ENCODE data around the gene CIAO3. TPM values are rescaled to one million over a fixed set of nuclear protein-coding genes. Genes with fewer than 3 reads are reported as not detected.

CIAO3 gene
- total and polyA plus RNA-seq, 2 donors (not counting 1 experiment from before 2014, with no cell fraction given): 59.4 to 68.4 TPM

GRCh38 chr16:784431-784830 lies 43.6 kb upstream of the CIAO3 start:
- no peak overlapping the region for H3K27ac Mint-ChIP-seq
- ATAC-seq (ENCODE audit: low read depth) (no peak), DNase-seq (no peak)
- H2AFZ ChIP-seq (ENCODE audit: insufficient read depth, low read depth, low read length, poor library complexity, severe bottlenecking): no peak overlapping the region
- H3K9me3 Mint-ChIP-seq (ENCODE audit: insufficient read depth): no peaks in the 10 kb centered on the region
- H3K27me3 ChIP-seq (replicated peaks in 1 of 4; ENCODE audit: control extremely low read depth in 1 of 4, control insufficient read depth in 3 of 4, insufficient read depth in 4 of 4, low read length in 3 of 4): peaks cover 0 to 15% (median 2%) of the 10 kb centered on the region in 4 experiments
- no peak overlapping the region for H3K4me3 Mint-ChIP-seq
- ChIA-PET POLR2A (no interaction called here), CTCF (interaction anchor here (0.8 to 7.4 kb wide), 6 partner anchors 17 to 71 kb away, joined by 4 to 94 read pairs (median 4); partner anchors contain the start of genes ANTKMT, CIAO3 and METRN)
- intact Hi-C loops (cut with micrococcal nuclease): no loop called here
- H3K36me3 ChIP-seq (replicated peaks in 1 of 2; ENCODE audit: control extremely low read depth in 1 of 2, control insufficient read depth in 1 of 2, extremely low read depth in 1 of 2, insufficient read depth in 2 of 2, low read length in 1 of 2): peaks cover 0 to 8% of the 10 kb centered on the region in 2 experiments
- H3K9ac ChIP-seq (ENCODE audit: low read length): no peak overlapping the region
- H3K27ac ChIP-seq (ENCODE audit: low read length in 2 of 2): no peak overlapping the region
- H3K4me1 ChIP-seq (ENCODE audit: control insufficient read depth in 2 of 2, insufficient read depth in 2 of 2, low read length in 2 of 2): peaks cover 13 to 23% of the 10 kb centered on the region in 2 donors
- 98% methylated on average over 19 of the region's 19 CpGs for WGBS (ENCODE audit: insufficient coverage)
- no peak for TF ChIP-seq EZH2 (IDR thresholded peaks at IDR 0.05; ENCODE audit: borderline replicate concordance, insufficient read depth, low read depth, low read length, poor library complexity, severe bottlenecking)
- no peak for TF ChIP-seq CTCF (IDR thresholded peaks at IDR 0.05)
- no peak overlapping the region for H3K4me3 ChIP-seq (ENCODE audit: control extremely low read depth in 1 of 5, extremely low read depth in 1 of 5, insufficient read depth in 1 of 5, low read depth in 2 of 5, low read length in 4 of 5)
- no peaks in the 10 kb centered on the region for H3K27me3 Mint-ChIP-seq
- peaks cover 31% of the 10 kb centered on the region for H4K20me1 ChIP-seq (ENCODE audit: control insufficient read depth, insufficient read depth, low read length, poor library complexity, severe bottlenecking)
- peaks cover 5% of the 10 kb centered on the region for H3K4me1 Mint-ChIP-seq
- H3K79me2 ChIP-seq (ENCODE audit: control insufficient read depth, insufficient read depth, low read length): peaks cover 11% of the 10 kb centered on the region
- H3K9me3 ChIP-seq (ENCODE audit: control extremely low read depth in 1 of 3, control insufficient read depth in 2 of 3, insufficient read depth in 1 of 3, low read length in 2 of 3): no peaks in the 10 kb centered on the region
- no peak overlapping the region for H3K4me2 ChIP-seq (replicated peaks; ENCODE audit: low read depth, low read length, poor library complexity, severe bottlenecking)

GRCh38 chr16:783404-784161 lies 42.8 kb upstream of the CIAO3 start:
- H3K79me2 ChIP-seq (ENCODE audit: control insufficient read depth, insufficient read depth, low read length): peaks cover 11% of the 10 kb centered on the region
- TF ChIP-seq EZH2 (IDR thresholded peaks at IDR 0.05; ENCODE audit: borderline replicate concordance, insufficient read depth, low read depth, low read length, poor library complexity, severe bottlenecking): no peak
- no peak for TF ChIP-seq CTCF (IDR thresholded peaks at IDR 0.05)
- no peak overlapping the region for H3K4me2 ChIP-seq (replicated peaks; ENCODE audit: low read depth, low read length, poor library complexity, severe bottlenecking)
- no peak overlapping the region for H2AFZ ChIP-seq (ENCODE audit: insufficient read depth, low read depth, low read length, poor library complexity, severe bottlenecking)
- DNase-seq (no peak), ATAC-seq (ENCODE audit: low read depth) (no peak)
- H3K27ac Mint-ChIP-seq: no peak overlapping the region
- H3K27ac ChIP-seq (ENCODE audit: low read length in 2 of 2): no peak overlapping the region
- no peaks in the 10 kb centered on the region for H3K27me3 Mint-ChIP-seq
- H3K4me1 Mint-ChIP-seq: peaks cover 5% of the 10 kb centered on the region
- no peaks in the 10 kb centered on the region for H3K9me3 ChIP-seq (ENCODE audit: control extremely low read depth in 1 of 3, control insufficient read depth in 2 of 3, insufficient read depth in 1 of 3, low read length in 2 of 3)
- peaks cover 0 to 8% of the 10 kb centered on the region in 2 experiments for H3K36me3 ChIP-seq (replicated peaks in 1 of 2; ENCODE audit: control extremely low read depth in 1 of 2, control insufficient read depth in 1 of 2, extremely low read depth in 1 of 2, insufficient read depth in 2 of 2, low read length in 1 of 2)
- 71% methylated on average over 17 of the region's 17 CpGs for WGBS (ENCODE audit: insufficient coverage)
- POLR2A ChIA-PET: no interaction called here
- no peak overlapping the region for H3K9ac ChIP-seq (ENCODE audit: low read length)
- H3K27me3 ChIP-seq (replicated peaks in 1 of 4; ENCODE audit: control extremely low read depth in 1 of 4, control insufficient read depth in 3 of 4, insufficient read depth in 4 of 4, low read length in 3 of 4): peaks cover 0 to 17% (median 3%) of the 10 kb centered on the region in 4 experiments
- peaks cover 8 to 16% of the 10 kb centered on the region in 2 donors for H3K4me1 ChIP-seq (ENCODE audit: control insufficient read depth in 2 of 2, insufficient read depth in 2 of 2, low read length in 2 of 2)
- H3K4me3 Mint-ChIP-seq: no peak overlapping the region
- H3K4me3 ChIP-seq (ENCODE audit: control extremely low read depth in 1 of 5, extremely low read depth in 1 of 5, insufficient read depth in 1 of 5, low read depth in 2 of 5, low read length in 4 of 5): no peak overlapping the region
- no peaks in the 10 kb centered on the region for H3K9me3 Mint-ChIP-seq (ENCODE audit: insufficient read depth)
- CTCF ChIA-PET: interaction anchor here (1.5 to 7.4 kb wide), 3 partner anchors 56 to 71 kb away, joined by 4 to 94 read pairs (median 4); partner anchors contain the start of genes ANTKMT and METRN
- H4K20me1 ChIP-seq (ENCODE audit: control insufficient read depth, insufficient read depth, low read length, poor library complexity, severe bottlenecking): peaks cover 31% of the 10 kb centered on the region
- intact Hi-C loops (cut with micrococcal nuclease): no loop called here
